K562 (cell line): ENCODE results near the gene POT1.

Experiments used
- CREB1 ChIP-seq, 2 experiments: sonication (generic) in 1 of 2; formaldehyde crosslinking in 1 of 2; IDR thresholded peaks; 2 replicates each; pipeline versions ENCODE4 v1.6.1 to v1.8.0; 2012 to 2022; ENCODE audit warnings: inconsistent platforms in 1 of 2, mild to moderate bottlenecking in 1 of 2, missing genetic modification reagents in 1 of 2, moderate library complexity in 1 of 2
- CTCF ChIP-seq, 3 experiments: IDR thresholded peaks in 2 of 3; conservative IDR thresholded peaks in 1 of 3; 2 replicates each; pipeline ENCODE4 v1.5.1; 2011 to 2012; ENCODE audit warnings: low read length in 3 of 3, mild to moderate bottlenecking in 3 of 3, control low read depth in 2 of 3, improper control_type of control experiment in 1 of 3, inconsistent platforms in 1 of 3, low read depth in 1 of 3, mixed read lengths in 1 of 3, moderate library complexity in 1 of 3; ENCODE audit not compliant: insufficient read depth in 2 of 3
- HCFC1 ChIP-seq: IDR thresholded peaks from 2 replicates; pipeline ENCODE4 v1.6.1; 2012; ENCODE audit warnings: low read depth, low read length, improper control_type of control experiment
- POLR2AphosphoS5 ChIP-seq: IDR thresholded peaks from 2 replicates; pipeline ENCODE4 v1.6.1; 2011; ENCODE audit warnings: mild to moderate bottlenecking, low read depth, low read length, moderate library complexity; ENCODE audit not compliant: control insufficient read depth, insufficient read depth
- RAD51 ChIP-seq: fragments of 450-650 bp; IDR thresholded peaks from 2 replicates; pipeline ENCODE4 v1.7.1; 2016; ENCODE audit warnings: low read depth, mild to moderate bottlenecking, borderline replicate concordance
- SAFB ChIP-seq: fragments of 200-400 bp; formaldehyde crosslinking; IDR thresholded peaks from 2 replicates; pipeline ENCODE4 v1.6.1; 2017; ENCODE audit warnings: low read depth, low read length, borderline replicate concordance
- SRSF1 ChIP-seq: fragments of 200-400 bp; formaldehyde crosslinking; IDR thresholded peaks from 2 replicates; pipeline ENCODE4 v1.6.1; 2017; ENCODE audit warnings: mild to moderate bottlenecking, low read depth, low read length, moderate library complexity
- TCF7L2 ChIP-seq: fragments of 150-350 bp; IDR thresholded peaks from 2 replicates; pipeline ENCODE4 v1.6.1; 2016; ENCODE audit warnings: low read depth, mild to moderate bottlenecking, low read length, moderate library complexity
- THAP7 ChIP-seq: fragments of 250-450 bp; sonication (Bioruptor Pico); IDR thresholded peaks from 2 replicates; pipeline ENCODE4 v1.5.0; 2021
- ZFP30 ChIP-seq: fragments of 250-450 bp; sonication (Bioruptor Pico); IDR thresholded peaks from 2 replicates; pipeline ENCODE4 v1.8.0; 2022; ENCODE audit warnings: moderate library complexity, mild to moderate bottlenecking, inconsistent platforms, borderline replicate concordance
- ZNF75A ChIP-seq: fragments of 450-650 bp; formaldehyde crosslinking; IDR thresholded peaks from 2 replicates; pipeline ENCODE4 v1.4.0; 2020; ENCODE audit warnings: mild to moderate bottlenecking
- ZNF780A ChIP-seq: fragments of 250-450 bp; sonication (Bioruptor Pico); IDR thresholded peaks from 2 replicates; pipeline ENCODE4 v1.5.0; 2021; ENCODE audit warnings: mild to moderate bottlenecking

GRCh38 chr7:124808206-124808605 is 121.4 kb downstream of the POT1 start:
- TF ChIP-seq ZNF75A (no peak), TCF7L2 (no peak), CREB1 (IDR thresholded peaks at IDR 0.05) (no peak), CREB1 (CRISPR knock-in tag; IDR thresholded peaks at IDR 0.05) (no peak), SRSF1 (no peak), CTCF (IDR thresholded peaks at IDR 0.05 in 2 of 3, conservative IDR thresholded peaks at IDR 0.05 in 1 of 3; ENCODE audit: insufficient read depth in 2 of 3, low read depth in 1 of 3, low read length in 3 of 3) (no peak), SAFB (no peak), RAD51 (no peak), POLR2AphosphoS5 (no peak), HCFC1 (no peak), THAP7 (CRISPR knock-in tag) (no peak), ZFP30 (CRISPR knock-in tag) (no peak), ZNF780A (CRISPR knock-in tag) (no peak)
